ENCODE measurements around the gene SLC12A7. TPM values are rescaled to one million over a fixed set of nuclear protein-coding genes. Genes with fewer than 3 reads are reported as not detected.
"Not testable (repeated sequence)": the region's sequence is repeated elsewhere in the genome, so short reads cannot be mapped to it uniquely, and the experiment has no call there.

Gene SLC12A7
- total RNA-seq, 2 donors from 2014 or later = 27.6 to 138 TPM

GRCh38 chr5:1100664-1101574 is 10.9 kb downstream of the SLC12A7 start:
- intact Hi-C loops (cut with DNase I) = no loop called here
- TF ChIP-seq POLR2AphosphoS5 (IDR thresholded peaks at IDR 0.05) = no peak
- no peak for TF ChIP-seq CTCF (IDR thresholded peaks at IDR 0.05)
- no peak for TF ChIP-seq POLR2A (IDR thresholded peaks at IDR 0.05)
- no peaks in the 10 kb centered on the region for H3K36me3 ChIP-seq
- H3K27ac ChIP-seq = no peak overlapping the region
- peaks cover 25% of the 10 kb centered on the region for H3K4me1 ChIP-seq (replicated peaks)
- no peaks in the 10 kb centered on the region for H3K9me3 ChIP-seq
- no peaks in the 10 kb centered on the region for H3K27me3 ChIP-seq (replicated peaks; ENCODE audit: insufficient read depth)
- no peak for DNase-seq (ENCODE audit: low spot score)
- H3K4me3 ChIP-seq = no peak overlapping the region
- 84% methylated on average over 33 of the region's 33 CpGs for WGBS

GRCh38 chr5:1099926-1100663 is 11.8 kb downstream of the SLC12A7 start:
- H3K4me3 ChIP-seq = no peak overlapping the region
- peaks cover 25% of the 10 kb centered on the region for H3K4me1 ChIP-seq (replicated peaks)
- H3K27ac ChIP-seq = no peak overlapping the region
- no peaks in the 10 kb centered on the region for H3K9me3 ChIP-seq
- intact Hi-C loops (cut with DNase I) = no loop called here
- H3K27me3 ChIP-seq (replicated peaks; ENCODE audit: insufficient read depth) = no peaks in the 10 kb centered on the region
- 81% methylated on average over 48 of the region's 48 CpGs for WGBS
- H3K36me3 ChIP-seq = no peaks in the 10 kb centered on the region
- DNase-seq (ENCODE audit: low spot score) = no peak
- TF ChIP-seq CTCF (IDR thresholded peaks at IDR 0.05) (no peak), POLR2AphosphoS5 (IDR thresholded peaks at IDR 0.05) (no peak), POLR2A (IDR thresholded peaks at IDR 0.05) (no peak)

DNA sequence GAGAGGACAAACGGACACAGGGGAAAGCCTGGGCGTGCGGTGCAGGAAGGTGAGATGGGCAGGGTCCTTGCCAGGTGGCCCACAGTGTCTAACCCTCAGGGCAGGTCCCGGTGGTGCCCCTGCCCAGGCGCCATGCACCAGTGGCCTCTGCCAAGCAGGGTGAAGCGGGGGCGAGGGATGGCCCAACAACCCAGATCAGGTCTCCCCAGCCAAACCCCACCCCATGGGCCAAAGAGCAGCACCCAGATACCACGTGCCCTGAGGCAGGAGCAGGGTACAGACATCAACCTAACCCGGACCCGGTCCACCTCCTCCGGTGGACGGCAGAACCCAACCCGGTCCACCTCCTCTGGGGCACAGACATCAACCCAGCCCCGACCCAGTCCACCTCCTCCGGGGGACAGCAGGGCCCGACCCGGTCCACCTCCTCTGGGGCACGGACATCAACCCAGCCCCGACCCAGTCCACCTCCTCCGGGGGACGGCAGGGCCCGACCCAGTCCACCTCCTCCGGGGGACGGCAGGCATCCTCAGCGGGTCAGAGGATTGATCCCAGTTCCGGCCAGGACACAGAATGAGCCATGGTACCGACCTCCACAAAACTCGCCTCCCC is 12.8 kb downstream of the SLC12A7 start:
- H3K27ac ChIP-seq = no peak overlapping the region
- no peaks in the 10 kb centered on the region for H3K9me3 ChIP-seq
- WGBS = 79% methylated on average over 24 of the region's 28 CpGs
- H3K27me3 ChIP-seq (replicated peaks; ENCODE audit: insufficient read depth) = no peaks in the 10 kb centered on the region
- peaks cover 17% of the 10 kb centered on the region for H3K4me1 ChIP-seq (replicated peaks)
- H3K36me3 ChIP-seq = no peaks in the 10 kb centered on the region
- TF ChIP-seq CTCF (IDR thresholded peaks at IDR 0.05) (no peak), POLR2A (IDR thresholded peaks at IDR 0.05) (no peak), POLR2AphosphoS5 (IDR thresholded peaks at IDR 0.05) (no peak)
- DNase-seq (ENCODE audit: low spot score) = no peak
- intact Hi-C loops (cut with DNase I) = no loop called here
- no peak overlapping the region for H3K4me3 ChIP-seq

DNA sequence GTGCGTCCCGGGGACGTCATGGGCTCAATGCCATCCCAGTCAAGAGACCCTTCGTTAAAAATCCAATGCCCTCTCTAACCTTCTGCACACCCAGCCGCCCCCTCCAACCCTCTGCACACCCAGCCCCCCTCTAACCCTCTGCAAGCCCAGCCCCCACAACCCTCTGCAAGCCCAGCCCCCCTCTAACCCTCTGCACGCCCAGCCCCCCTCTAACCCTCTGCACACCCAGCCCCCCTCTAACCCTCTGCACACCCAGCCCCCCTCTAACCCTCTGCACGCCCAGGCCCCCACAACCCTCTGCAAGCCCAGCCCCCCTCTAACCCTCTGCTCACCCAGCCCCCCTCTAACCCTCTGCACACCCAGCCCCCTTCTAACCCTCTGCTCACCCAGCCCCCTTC is 13.9 kb downstream of the SLC12A7 start:
- H3K36me3 ChIP-seq; H3K9me3 ChIP-seq; H3K4me1 ChIP-seq (replicated peaks); intact Hi-C loops (cut with DNase I); H3K27ac ChIP-seq; H3K27me3 ChIP-seq (replicated peaks; ENCODE audit: insufficient read depth); DNase-seq (ENCODE audit: low spot score); H3K4me3 ChIP-seq: not testable (repeated sequence)
- 83% methylated on average over 6 of the region's 7 CpGs for WGBS

GRCh38 chr5:1097381-1097987 is 14.4 kb downstream of the SLC12A7 start:
- no peak for DNase-seq (ENCODE audit: low spot score)
- WGBS = 86% methylated on average over 22 of the region's 22 CpGs
- Histone ChIP-seq H3K27ac (no peak overlapping the region), H3K36me3 (no peaks in the 10 kb centered on the region), H3K4me1 (replicated peaks) (peaks cover 3% of the 10 kb centered on the region), H3K9me3 (no peaks in the 10 kb centered on the region), H3K4me3 (no peak overlapping the region), H3K27me3 (replicated peaks; ENCODE audit: insufficient read depth) (no peaks in the 10 kb centered on the region)
- TF ChIP-seq POLR2A (IDR thresholded peaks at IDR 0.05) (no peak), POLR2AphosphoS5 (IDR thresholded peaks at IDR 0.05) (no peak), CTCF (IDR thresholded peaks at IDR 0.05) (no peak)
- intact Hi-C loops (cut with DNase I) = no loop called here
